HG03520 (cell line): ENCODE data around the gene IDH3G.
"Not testable (repeated sequence)": the region's sequence is repeated elsewhere in the genome, so short reads cannot be mapped to it uniquely, and the experiment has no call there.

Source experiments
- ATAC-seq: cut with Tn5 transposase; IDR thresholded peaks from one replicate; pipeline ENCODE4 v1.9.1; 2021; ENCODE audit warnings: mild to moderate bottlenecking, moderate library complexity; ENCODE audit not compliant: unreplicated experiment

IDH3G gene

DNA sequence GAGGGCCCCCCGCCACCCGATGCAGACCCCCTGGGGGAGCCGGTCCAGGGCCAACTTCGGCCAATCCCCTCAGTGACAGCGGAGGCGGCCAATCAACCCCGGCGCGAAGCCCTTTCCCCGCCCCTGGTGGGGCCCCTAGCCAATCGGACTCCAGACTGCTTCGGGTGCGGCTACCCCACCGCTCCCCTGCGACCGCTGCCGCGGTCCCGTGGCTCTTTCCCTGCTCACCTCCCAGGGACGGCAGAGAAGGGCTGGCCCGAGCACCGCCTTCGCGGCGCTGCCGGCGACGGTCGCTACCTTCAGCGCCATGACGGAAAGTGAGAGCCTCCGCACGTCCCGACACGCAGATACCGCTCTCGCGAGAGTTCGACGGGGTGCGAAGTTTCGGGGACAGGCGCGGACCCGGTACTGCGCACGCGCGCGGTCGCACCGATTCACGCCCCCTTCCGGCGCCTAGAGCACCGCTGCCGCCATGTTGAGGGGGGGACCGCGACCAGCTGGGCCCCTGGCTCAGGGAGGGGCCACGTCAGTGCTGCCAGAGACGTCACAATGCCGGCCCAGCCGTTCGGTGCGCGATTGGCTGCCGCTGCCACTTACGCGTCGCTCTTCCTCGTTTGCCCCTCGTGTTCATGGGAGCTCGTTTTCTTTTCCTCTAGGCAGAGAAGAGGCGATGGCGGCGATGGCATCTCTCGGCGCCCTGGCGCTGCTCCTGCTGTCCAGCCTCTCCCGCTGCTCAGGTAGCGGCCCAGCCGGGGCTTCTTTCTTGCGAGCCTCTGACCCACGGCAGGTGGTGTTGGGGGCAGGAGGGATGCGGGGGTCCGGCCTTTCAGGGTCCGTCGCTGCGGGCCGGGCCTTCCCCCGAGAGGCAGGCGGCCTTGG lies at the start of gene IDH3G, which contains the start of gene SSR4:
TSS of gene IDH3G (minus strand) at position 358 of the 879 bp plus-strand sequence. CDS start at position 309, 49 bp downstream.
TSS of gene SSR4 (plus strand) at position 651 of the 879 bp plus-strand sequence. CDS start at position 671, 20 bp downstream.
- ATAC-seq: peak; percentile 92

DNA sequence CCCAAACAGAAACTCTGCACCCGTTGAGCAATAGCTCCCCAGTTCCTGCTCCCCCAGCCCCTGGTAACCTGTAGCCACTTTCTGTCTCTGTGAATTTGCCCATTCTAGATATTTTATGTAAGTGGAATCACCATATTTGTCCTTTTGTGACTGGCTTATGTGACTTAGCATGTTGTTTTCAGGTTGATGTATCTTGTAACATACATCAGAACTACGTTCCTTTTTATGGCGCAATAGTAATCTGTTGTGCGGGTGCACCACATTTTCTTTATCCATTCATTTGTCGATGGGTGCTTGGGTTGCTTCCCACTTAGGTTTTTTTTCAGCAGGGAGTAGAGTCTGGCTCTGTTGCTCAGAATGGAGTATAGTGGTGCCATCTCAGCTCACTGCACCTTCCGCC lies 42.7 kb upstream of the IDH3G start:
- ATAC-seq: no peak

DNA sequence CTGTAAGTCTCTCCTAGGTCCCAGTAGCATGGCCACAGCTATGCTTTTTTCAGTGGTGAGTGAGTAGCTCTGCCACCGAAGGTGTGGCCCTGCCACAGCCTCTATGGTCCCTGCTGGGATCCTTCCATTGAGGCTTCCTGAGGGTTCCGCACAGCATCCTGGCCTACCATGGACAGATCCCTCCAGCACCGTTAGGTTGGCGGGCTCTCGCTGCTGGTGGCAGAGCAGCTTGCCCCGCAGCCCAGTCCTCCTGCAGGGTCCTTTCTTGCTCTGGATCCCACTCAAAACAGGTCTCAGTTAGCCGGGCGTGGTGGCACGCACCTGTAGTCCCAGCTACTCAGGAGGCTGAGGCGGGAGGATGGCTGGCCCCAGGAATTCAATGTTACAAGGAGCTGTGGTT lies 38.6 kb upstream of the IDH3G start:
- no peak for ATAC-seq

DNA sequence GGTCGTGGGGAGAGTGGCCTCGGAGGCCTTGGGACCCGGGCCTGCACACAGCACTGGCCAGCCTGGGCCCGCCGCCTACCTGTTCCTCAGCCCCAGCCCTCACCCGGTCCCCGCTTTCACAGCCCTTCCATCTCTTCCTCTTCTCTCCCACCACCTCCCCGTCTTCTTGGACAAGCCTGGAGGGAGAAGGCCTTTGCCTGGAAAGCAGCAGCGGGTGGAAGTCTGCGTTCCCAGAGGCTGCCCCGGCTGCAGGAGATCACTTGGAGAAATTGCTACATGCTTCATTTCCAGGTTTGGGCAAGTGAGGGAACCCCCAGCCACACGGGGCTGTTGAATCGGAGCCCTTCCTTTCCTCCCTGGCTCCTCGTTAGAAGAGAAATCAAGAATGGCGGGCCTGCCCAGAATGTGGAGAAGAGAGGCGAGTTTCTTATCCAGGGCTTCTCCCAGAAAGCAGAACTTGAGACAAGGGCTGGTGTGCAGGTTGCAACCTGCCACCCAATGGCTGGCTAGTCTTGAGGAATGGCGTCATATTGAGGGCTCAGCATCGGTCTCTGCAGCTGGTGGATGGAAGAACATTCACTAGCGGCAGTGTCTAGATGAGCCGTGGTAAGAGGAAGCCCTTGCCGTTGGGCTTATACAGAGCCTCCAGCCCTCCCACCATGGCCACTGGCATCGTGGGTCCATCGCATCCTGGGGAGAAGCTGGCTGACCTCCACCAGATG lies 37.4 kb upstream of the IDH3G start:
- no peak for ATAC-seq

DNA sequence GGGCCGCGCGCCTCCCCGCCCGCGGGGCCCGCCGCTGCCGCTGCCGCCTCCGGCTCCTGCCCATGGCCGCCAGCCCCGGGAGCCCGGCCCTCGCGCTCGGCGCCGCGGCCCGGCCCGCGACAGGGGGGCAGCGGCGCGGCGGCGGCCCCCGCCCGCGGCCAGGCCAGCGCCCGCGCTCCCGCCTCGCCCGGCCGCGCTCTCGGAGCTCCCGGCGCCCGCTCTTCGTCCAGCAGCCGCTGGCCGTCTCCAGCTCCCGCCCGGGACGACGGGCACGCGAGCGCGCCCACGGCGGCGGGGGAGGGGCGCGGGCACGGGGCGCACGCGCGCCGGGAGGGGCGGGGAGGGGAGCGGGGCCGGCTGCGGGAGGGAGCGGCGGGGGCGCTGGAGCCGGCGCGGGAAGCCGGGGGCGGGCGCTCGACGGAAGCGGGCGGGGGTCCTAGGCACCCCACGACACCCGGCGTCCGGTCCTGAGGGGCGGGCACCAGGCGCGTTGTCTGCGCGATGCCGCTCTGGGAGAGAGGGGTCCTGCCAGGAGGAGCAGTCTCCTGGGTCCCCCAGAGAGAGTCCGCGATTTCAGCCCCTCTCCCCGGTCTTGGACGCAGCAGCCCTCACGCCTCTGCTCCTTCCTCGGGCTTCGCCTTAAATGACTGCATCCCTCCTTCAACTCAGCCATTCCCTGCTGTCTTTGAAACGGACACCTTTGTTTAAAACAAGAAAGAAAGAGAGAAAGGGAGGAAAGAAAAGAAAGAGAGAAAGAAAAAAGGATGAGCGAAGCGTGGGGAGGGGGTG lies 36.7 kb upstream of the IDH3G start:
- ATAC-seq: no peak

DNA sequence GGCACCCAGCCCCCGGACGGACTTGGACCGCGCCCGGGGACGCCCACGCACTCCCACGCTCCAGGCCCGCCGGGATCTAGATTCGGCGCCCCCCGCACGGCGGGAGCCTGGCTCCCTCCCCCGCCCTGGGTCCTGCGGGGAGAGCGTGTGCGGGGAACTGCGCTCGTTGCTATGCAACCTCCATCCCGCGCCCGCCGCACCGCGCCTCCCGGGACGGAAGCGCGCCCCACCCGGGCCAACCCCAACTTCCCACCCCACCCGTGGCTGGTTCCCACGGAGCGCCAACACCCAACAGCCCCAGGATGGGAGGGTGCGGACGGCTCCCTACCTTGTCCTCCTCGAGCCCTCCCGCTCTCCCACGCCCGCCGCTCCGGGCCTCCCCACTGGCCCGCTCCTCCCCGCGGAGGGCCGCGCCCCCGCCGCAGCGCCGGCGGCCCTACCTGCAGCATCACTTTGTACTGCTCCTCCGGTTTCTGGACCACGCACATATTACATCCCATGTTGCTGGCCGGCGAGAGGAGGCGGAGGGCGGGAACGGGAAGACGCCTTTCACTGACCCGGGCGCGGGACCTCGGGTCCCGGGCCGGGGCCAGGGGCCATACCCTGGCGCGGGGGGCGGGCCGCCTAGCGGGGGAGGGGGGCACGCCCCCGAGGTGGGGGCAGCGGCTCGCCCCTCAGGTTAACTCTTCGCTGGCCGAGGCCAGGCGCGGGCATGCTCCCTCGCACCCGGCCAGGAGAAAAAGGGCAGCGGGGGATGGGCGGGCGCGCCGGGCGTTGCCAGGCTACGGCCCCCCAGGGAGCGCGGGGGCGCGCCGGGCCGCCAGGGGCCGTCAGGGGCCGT lies 35.8 kb upstream of the IDH3G start, which contains the start of gene PDZD4:
TSS of gene PDZD4 (minus strand) at position 746 of the 841 bp plus-strand sequence. CDS start at position 500, 246 bp downstream.
- ATAC-seq: no peak

DNA sequence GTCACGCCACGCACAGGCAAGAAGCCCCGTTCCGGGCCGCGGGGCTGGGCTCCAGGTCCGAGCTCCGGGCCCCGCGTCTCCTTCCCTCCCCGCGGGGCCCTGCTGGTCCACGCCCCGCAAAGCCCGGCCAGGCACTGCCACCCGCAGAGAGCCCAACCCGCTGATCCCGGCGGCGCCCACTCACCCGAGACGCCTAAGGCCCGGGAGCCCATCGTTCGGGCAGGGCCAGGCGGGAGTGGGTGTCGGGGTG lies 35.3 kb upstream of the IDH3G start:
- ATAC-seq: no peak

DNA sequence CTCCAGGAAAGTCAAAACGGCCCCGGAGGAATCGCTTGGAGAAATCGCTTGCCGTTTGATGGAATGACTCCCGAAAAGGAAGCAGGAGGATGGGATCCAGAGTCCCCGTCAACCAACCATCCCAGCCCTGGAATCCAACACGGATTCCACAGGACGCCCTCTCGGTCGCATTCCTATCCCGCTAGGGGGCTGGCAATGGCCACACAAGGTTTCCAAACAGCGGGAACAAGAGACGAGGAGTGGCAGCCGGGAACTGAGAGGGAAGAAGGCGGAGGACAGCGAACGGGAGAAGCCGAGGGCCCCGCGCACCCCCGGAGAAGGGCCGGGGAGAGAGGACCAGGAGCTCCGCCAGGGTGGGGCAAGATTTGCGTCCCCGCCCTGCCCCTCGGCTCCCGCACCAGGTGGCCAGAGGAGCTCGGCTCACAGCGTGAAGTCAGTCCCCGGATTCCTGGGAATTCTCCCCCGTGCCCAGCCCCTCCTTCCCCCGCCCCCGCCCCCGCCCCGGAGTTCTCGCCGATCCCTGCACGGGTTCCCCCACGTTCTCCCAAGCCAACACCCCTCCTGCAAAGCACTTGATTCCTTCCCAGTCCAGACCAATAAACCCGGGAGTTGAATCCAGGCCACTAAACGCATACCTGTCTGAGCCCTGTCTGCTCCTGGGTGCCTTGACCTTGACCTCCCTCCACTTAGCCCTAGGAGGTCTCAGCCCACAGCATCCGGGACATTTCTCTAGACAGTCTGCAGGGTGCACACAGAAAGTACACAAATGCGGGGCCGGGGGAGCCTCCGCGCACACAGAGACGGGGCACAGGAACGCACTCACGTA lies 34.8 kb upstream of the IDH3G start:
- ATAC-seq: no peak

DNA sequence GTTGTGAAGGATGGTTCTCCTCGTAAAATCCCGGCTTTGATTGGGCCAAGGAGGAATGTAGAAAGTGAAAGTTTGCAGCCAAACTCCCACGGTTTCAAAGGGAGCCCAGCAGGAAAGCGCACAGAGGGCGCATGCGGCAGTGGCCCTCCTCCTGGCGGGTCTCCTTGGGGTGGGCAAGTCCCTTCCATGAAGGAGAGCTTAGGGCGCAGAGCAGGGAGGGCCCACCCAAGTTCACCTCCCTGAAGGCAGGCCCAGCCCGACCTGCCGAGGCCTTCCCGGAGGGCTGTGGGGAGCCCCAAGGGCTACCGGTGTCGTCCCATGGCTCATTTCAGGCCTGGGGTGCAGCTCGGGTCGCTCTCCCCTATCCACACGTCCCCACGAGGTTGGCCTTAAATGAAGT lies 34.1 kb upstream of the IDH3G start:
- no peak for ATAC-seq

DNA sequence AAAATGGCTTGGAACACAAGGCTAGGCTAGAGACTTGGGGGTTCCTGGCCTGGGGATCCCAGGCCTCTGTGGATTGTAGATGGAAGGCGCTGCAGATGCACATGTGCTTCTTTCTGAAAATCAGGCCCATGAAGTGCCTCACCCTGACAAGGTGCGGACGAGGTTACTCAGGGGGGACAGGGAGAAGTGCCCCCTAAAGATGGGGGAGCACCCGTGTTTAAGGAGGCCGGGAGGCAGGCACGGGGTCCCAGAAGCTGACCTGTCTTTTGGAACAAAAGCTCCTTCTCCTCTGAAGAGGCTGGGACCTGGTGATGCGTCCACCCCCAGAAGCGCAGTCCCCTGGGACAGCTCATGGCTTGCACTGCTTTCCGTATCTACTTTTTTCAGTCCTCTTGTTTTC lies 33.7 kb upstream of the IDH3G start:
- no peak for ATAC-seq

DNA sequence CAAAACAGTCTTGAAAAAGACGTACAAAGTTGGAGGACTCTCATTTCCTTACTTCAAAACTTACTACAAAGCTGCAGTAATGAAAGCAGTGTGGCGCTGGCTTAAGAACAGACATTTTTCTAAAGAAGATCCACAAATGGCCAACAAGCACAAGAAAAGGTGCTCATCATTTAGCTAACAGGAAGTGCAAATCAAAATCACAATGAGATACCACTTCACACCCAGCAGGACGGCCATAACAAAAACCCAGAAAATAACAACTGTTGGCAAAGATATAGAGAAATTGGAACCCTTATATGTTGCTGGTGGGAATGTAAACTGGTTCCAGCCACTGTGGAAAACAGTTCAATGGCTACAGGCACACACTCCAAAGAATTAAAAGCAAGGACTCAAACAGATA lies 32.8 kb upstream of the IDH3G start:
- no peak for ATAC-seq

DNA sequence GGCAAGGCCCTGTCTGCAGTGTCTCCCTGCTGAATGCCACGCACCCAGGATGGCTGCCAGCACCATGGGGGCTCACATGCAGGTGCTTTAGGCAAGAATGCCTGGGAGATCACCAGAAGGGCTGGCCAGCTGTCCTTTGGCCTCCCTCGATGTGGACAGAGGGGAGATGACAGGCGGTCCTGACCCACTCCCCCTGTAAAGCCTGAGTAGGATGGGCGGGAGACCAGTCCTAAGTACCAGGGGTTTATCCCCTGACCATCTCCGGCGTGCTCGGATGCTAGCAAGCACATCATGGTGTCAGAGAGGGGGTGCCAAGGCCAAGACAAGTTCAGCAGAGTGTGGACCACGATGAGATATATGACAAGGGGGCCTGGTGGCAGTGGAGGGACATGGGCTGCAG lies 30.9 kb upstream of the IDH3G start:
- ATAC-seq: no peak

DNA sequence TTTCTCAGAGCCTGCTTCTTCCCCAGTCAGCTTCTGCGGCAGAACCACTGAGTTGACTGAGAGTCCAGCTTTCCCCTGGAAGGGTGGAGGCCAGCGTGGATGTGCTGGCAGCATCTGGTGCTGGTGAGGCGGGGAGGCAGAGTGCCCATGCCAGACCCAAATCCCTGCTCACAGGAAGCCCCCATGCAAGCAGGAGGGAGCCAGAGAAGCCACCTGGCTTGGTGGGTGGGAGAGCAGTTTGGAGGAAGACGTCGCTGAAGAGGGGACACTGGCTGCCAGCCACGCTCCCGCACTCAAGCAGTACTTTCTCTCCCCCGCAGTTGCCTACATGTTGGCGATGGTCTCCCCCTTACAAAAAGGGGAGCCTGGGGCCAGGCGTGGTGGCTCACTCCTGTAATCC lies 30.2 kb upstream of the IDH3G start:
- no peak for ATAC-seq

DNA sequence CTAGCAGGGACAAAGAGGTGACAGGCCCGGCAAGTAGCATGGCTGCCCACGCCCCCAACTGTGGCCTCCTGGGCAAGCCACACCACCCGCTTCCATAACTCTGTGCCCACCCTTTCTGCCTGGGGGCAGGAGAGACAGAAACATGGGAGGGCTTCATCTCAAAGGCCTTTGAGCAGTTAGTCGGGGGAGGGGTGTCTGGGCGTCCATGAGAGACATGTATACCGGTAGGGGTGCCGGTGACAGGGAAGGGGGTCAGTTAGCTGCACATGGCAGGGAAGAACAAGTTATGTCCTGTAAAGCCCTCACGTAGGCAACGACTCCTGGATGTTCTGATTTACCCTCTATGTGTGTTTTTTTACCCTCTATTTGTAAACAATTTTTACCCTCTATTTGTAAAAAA lies 26.9 kb upstream of the IDH3G start:
- ATAC-seq: no peak

DNA sequence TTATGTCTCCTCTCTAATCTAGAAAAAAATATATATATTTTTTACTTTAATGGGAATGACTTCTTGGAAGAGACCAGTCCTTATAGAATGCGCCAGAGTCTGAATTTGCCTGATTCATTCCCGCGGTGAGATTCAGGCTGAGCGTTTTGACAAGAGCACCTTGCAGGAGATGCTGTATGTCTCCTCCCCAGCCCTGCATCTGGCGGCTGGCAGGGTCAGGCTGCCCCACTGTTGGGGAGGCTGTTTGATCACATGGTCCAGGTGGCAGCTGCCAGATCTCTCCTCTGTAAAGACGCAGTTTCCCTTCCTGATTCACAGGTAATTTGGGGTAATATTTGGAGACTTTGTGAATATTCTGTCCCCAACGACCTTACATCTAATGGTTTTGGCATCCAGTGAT lies 26.4 kb upstream of the IDH3G start:
- no peak for ATAC-seq

DNA sequence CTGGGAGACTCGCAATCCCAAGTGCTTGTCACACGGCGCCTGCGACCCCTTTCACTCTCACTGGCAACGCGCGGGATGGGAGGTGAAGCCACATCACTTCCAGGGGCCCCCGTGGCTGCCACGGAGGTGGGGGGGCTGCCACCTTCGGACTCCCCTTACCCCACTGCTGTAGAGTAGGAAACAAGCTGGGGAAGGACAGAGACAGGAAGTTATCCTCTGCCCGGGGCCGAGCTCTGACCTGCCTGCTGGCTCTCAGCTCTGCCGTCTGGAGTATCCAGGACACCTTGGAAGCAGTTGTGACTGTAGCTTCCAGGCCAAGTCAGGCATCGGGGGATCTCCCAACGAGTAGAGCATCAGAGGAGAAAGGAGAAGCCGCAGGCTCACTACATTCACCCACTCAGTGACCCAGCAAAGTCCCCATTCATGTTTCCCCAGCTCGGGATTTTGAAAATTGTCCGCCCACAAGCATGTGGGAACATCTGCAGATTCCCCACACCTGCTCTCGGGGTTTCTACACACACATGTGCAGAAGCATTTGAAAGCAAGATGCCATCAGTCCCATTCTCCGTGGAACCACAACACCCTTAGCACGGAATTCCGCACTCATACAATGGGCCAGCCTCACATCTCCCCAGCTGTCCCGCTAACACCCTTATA lies 25.3 kb upstream of the IDH3G start:
- ATAC-seq: no peak

DNA sequence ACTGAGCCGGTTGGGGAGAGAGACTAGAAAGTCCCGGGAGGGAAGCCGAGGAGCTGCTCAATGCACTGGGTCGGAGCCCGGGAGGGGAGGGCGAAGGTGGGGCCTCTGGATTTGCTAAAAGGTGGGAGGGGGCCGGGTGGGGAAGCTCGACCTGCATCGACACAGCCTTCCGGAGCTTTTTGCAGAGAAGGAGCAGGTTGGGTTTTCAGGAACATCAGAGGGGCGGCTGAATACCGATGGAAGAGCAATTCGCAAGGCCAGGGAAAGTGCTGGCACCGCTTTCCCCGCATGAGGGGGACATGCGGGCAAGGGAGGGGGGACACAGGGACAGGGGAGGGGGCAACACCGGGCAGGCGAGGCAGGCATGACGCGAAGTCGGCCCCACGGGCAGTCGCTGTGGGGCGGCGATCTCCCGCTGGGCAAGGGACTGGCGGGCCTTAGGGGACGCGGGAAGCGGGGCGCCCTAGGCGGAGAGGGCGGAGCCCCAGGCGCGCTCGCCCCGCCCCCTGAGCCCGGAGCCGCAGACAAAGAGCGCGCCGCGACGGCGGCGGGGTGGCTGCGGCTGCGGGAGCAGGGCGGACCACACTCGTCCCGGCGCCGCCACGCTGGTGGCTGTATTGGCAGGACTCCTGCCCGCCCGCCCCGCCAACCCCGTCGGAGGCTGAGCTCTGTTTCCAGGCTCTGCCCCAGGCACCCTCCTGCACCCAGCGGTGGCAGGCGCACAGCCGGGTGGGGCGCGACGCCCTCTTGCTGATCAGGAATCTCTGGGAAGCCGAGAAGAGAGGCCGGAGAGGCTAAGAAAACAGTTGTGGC lies 24.6 kb upstream of the IDH3G start:
- ATAC-seq: no peak

DNA sequence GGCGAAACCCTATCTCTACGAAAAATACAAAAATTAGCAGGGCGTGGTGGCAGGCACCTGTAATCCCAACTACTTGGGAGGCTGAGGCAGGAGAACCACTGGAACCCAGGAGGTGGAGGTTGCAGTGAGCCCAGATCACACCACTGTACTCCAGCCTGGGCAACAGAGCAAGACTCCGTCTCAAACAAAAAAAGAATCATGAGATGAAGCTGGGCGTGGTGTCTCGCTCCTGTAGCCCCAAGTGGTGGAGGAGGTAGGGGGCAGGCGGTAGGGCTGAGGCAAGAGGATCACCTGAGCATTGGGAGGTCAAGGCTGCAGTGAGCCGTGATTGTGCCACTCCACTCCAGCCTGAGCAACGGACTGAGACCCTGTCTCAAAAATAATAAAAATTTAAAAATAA lies 23.9 kb upstream of the IDH3G start:
- ATAC-seq: not testable (repeated sequence)
